ENCODE results near the gene KLF3.

KLF3 gene

GRCh38 chr4:38723114-38723513 lies 59.1 kb downstream of the KLF3 start:
- DNase-seq (ENCODE audit: extremely low read depth, low read depth), result no peak
- no peak overlapping the region for H3K4me3 ChIP-seq (replicated peaks; ENCODE audit: low read depth, low read length)
- TF ChIP-seq CTCF (IDR thresholded peaks at IDR 0.05; ENCODE audit: low read depth, low read length, missing control alignments), result no peak

- no peak for DNase-seq (ENCODE audit: extremely low read depth, low read depth)
- H3K4me3 ChIP-seq (replicated peaks; ENCODE audit: low read depth, low read length), result no peak overlapping the region
- TF ChIP-seq CTCF (IDR thresholded peaks at IDR 0.05; ENCODE audit: low read depth, low read length, missing control alignments), result no peak
Observed at GRCh38 chr4:38723726-38724474, 59.9 kb downstream of the KLF3 start.

GRCh38 chr4:38724475-38724808 lies 60.4 kb downstream of the KLF3 start:
- H3K4me3 ChIP-seq (replicated peaks; ENCODE audit: low read depth, low read length), result no peak overlapping the region
- DNase-seq (ENCODE audit: extremely low read depth, low read depth), result no peak
- TF ChIP-seq CTCF (IDR thresholded peaks at IDR 0.05; ENCODE audit: low read depth, low read length, missing control alignments), result no peak

GRCh38 chr4:38728631-38729141 lies 64.7 kb downstream of the KLF3 start:
- H3K4me3 ChIP-seq (replicated peaks; ENCODE audit: low read depth, low read length), result no peak overlapping the region
- no peak for DNase-seq (ENCODE audit: extremely low read depth, low read depth)
- no peak for TF ChIP-seq CTCF (IDR thresholded peaks at IDR 0.05; ENCODE audit: low read depth, low read length, missing control alignments)

- H3K4me3 ChIP-seq (replicated peaks; ENCODE audit: low read depth, low read length), result no peak overlapping the region
- TF ChIP-seq CTCF (IDR thresholded peaks at IDR 0.05; ENCODE audit: low read depth, low read length, missing control alignments), result no peak
- DNase-seq (ENCODE audit: extremely low read depth, low read depth), result no peak
Observed at GRCh38 chr4:38730493-38730829, 66.5 kb downstream of the KLF3 start.

- TF ChIP-seq CTCF (IDR thresholded peaks at IDR 0.05; ENCODE audit: low read depth, low read length, missing control alignments), result peak; percentile 97
- DNase-seq (ENCODE audit: extremely low read depth, low read depth), result peak; percentile 56
- H3K4me3 ChIP-seq (replicated peaks; ENCODE audit: low read depth, low read length), result no peak overlapping the region
Observed at GRCh38 chr4:38730830-38731646, 67.0 kb downstream of the KLF3 start.
